VCaP (cell line): ENCODE results near the gene MRPS17.

ENCODE experiments used
- H3K27ac ChIP-seq: fragments of 450-650 bp; 2 replicates; pipeline ENCODE4 v1.5.1; 2017
- CTCF ChIP-seq: fragments of 450-650 bp; conservative IDR thresholded peaks from 2 replicates; pipeline ENCODE4 v1.5.1; 2017; ENCODE audit warnings: mild to moderate bottlenecking, moderate library complexity

MRPS17 gene

GRCh38 chr7:55964261-55965099, 12.8 kb downstream of the MRPS17 start, which contains the start of gene NIPSNAP2:
TSS of gene NIPSNAP2 (plus strand) at chr7:55964585. CDS start at chr7:55964610, 25 bp downstream.
- TF ChIP-seq CTCF: peak; percentile 99
- peak within 1 kb of the TSS; percentile 96 for H3K27ac ChIP-seq

- peak overlapping the region; percentile 96 for H3K27ac ChIP-seq
- TF ChIP-seq CTCF: no peak
These were observed 13.4 kb downstream of the MRPS17 start for GRCh38 chr7:55965100-55965470.

GRCh38 chr7:55965805-55966421, 14.2 kb downstream of the MRPS17 start:
- TF ChIP-seq CTCF: no peak
- H3K27ac ChIP-seq: peak overlapping the region; percentile 96

- H3K27ac ChIP-seq: peak overlapping the region; percentile 96
- TF ChIP-seq CTCF: no peak
These were observed 15.2 kb downstream of the MRPS17 start for GRCh38 chr7:55966851-55967250.

- TF ChIP-seq CTCF: no peak
- H3K27ac ChIP-seq: no peak overlapping the region
These were observed 17.7 kb downstream of the MRPS17 start for GRCh38 chr7:55969391-55969790.

- no peak for TF ChIP-seq CTCF
These were observed 18.9 kb downstream of the MRPS17 start for GRCh38 chr7:55970561-55970960.

GRCh38 chr7:55970978-55971377, 19.3 kb downstream of the MRPS17 start:
- H3K27ac ChIP-seq: no peak overlapping the region
- TF ChIP-seq CTCF: no peak

More at GRCh38 chr7:55970561-55970960, 18.9 kb downstream of the MRPS17 start:
- H3K27ac ChIP-seq: no peak overlapping the region
